Measurements from ENCODE around the gene PMM1.
A peak's percentile ranks its signal among the peaks of the same experiment; 100 is the strongest.
"Not testable (repeated sequence)": the region's sequence is repeated elsewhere in the genome, so short reads cannot be mapped to it uniquely, and the experiment has no call there.

PMM1 gene

DNA sequence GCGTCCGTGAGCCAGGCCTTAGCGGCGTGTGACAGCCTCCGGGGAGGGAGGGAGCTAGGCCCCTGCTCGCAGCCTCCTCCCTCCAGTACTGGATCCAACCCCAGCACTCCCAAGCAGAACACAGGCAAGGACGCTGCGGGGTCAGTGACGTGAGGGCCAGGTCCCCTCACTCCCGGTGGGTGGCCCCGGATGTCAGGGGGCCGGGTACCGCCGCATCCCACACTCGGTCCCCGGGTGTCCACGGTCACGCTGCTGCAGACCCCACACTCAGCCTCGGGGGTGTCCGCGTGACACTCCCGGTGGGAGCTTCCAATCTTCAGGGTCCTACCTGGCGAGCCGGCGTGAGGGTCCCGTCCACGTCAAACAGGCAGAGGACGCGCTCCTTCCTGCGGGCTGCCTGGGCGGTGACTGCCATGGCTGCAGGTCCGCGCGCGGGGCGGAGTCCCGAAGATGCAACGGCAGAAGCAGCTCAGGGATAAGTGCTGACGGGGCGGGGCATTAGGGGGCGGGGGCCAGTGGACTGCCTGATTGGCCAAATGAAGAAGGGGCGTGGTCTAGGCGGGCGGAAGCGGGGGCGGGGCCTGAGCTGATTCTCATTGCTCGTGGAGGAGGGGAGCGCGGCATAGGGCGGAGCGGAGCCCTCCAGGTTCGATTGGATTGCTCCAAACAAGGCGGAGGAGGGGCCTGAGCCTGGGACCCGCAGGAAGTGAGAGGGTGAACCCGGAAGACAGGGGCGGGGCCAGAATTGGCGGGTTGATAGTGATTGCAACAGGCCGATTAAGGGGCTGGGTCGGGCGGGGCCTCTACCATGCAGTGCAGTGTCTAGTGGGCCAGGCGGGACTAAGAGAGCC is at the start of gene PMM1:
PMM1 (minus strand) TSS at position 450 of the 851 bp plus-strand sequence; CDS start at position 415, 35 bp downstream.
- peak; percentile 100 for DNase-seq

DNA sequence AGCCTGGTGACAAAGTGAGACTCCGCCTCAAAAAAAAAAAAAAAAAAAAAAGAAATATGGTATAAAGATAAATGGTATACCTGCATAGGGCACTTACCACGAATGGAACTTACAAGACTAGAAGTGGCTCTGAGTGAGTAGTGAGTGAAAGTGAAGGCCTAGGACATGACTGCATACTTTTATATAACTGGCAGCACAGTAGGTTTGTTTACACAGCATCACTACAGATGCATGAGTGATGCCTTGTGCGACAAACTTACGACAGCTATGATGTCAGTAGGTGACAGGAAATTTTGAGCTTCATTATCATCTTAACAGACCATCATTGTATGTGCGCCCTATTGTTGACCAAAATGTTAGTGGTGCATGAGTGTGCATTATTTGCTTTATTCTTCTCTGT is 49.1 kb upstream of the PMM1 start:
- no peak for DNase-seq

DNA sequence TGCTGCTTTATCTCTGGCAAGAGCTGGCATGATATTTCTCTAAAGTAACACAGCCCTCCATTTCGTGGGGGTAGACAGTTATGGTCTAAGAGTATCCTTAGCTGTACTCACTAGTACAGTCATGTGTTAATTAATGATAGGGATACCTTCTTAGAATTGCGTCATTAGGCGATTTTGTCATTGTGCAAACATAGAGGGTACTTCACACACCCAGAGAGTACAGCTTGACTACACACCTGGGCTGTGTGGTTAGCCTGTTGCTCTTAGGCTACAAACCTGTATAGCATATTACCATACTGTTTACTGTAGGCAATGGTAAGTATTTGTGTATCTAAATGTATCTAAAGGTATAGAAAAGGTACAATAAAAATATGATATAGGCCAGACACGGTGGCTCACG is 48.5 kb upstream of the PMM1 start:
- DNase-seq, result no peak

DNA sequence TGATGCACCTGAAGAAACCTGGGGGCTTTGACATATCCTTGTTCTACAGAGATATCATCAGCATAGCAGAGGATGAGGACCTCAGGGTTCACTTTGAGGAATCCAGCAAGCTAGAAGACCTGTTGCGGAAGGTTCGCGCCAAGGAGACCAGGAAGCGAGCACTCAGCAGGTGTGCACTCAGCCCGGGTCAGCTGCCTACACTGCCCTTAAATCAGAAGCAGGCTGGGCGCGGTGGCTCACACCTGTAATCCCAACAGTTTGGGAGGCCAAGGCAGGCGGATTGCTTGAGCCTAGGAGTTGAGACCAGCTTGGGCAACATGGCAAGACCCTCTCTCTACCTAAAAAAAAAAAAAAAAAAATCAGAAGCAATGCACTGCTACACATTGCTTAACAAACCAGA is 48.0 kb upstream of the PMM1 start:
- not testable (repeated sequence) for DNase-seq

DNA sequence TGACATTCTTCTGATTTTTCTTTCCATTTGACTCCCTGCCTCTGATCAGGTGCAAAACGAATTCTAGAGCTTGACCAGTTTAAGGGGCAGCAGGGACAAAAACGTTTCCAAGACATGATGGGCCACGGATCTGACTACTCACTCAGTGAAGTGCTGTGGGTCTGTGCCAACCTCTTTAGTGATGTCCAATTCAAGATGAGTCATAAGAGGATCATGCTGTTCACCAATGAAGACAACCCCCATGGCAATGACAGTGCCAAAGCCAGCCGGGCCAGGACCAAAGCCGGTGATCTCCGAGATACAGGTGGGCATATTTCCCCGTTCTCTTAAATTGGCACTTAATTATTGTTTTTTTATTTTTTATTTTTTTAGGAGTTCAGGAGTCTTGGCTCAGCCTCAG is 46.8 kb upstream of the PMM1 start:
- no peak for DNase-seq

DNA sequence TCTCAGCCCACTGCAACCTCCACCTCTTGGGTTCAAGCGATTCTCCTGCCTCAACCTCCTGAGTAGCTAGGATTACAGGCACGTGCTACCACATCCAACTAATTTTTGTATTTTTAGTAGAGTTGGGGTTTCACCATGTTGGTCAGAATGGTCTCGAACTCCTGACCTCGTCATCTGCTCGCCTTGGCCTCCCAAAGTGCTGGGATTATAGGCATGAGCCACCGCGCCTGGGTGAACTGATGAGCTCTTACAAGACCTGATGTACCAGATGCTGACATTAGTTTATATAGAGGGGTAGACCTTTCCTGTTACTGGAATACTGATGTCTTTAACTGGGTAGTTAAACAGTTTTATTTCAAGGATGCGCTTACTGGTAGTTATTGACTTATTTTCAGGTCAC is 45.0 kb upstream of the PMM1 start:
- DNase-seq, result not testable (repeated sequence)

DNA sequence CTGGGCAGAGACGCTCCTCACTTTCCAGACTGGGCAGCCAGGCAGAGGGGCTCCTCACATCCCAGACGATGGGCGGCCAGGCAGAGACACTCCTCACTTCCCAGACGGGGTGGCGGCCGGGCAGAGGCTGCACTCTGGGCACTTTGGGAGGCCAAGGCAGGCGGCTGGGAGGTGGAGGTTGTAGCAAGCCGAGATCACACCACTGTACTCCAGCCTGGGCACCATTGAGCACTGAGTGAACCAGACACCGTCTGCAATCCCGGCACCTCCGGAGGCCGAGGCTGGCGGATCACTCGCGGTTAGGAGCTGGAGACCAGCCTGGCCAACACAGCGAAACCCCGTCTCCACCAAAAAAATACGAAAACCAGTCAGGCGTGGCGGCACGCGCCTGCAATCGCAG is 42.0 kb upstream of the PMM1 start:
- DNase-seq, result not testable (repeated sequence)

DNA sequence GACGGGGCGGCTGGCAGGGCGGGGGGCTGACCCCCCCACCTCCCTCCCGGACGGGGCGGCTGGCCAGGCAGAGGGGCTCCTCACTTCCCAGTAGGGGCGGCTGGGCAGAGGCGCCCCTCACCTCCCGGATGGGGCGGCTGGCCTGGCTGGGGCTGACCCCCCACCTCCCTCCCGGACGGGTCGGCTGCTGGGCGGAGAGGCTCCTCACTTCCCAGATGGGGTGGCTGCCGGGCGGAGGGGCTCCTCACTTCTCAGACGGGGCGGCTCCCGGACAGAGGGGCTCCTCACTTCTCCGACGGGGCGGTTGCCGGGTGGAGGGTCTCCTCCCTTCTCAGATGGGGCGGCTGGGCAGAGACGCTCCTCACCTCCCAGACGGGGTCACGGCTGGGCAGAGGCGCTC is 41.5 kb upstream of the PMM1 start:
- DNase-seq, result not testable (repeated sequence)

DNA sequence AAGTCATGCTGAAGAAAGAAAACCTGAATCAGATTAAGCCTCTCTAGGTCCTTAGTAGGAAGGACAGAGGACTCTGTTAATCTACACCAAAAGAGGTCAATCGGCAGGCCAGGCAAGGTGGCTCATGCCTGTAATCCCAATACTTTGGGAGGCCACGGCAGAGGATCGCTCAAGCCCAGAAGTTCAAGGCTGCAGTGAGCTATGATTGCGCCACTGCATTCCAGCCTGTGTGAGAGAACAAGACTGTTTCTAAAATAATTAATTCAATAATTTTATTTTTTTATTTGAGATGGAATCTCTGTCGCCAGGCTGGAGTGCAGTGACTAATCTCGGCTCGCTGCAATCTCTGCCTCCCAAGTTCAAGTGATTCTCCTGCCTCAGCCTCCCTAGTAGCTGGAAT is 35.9 kb upstream of the PMM1 start:
- no peak for DNase-seq

DNA sequence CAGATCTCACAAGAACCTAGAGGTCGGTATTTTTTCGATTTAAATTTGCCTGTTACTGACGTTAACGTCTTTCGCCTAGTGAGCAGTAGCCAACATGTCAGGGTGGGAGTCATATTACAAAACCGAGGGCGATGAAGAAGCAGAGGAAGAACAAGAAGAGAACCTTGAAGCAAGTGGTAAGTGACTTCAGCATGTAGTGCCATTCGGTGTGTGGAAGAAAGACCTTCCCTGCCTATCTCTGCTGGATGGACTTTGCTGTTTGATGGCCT is 32.2 kb upstream of the PMM1 start:
- DNase-seq, result no peak

DNA sequence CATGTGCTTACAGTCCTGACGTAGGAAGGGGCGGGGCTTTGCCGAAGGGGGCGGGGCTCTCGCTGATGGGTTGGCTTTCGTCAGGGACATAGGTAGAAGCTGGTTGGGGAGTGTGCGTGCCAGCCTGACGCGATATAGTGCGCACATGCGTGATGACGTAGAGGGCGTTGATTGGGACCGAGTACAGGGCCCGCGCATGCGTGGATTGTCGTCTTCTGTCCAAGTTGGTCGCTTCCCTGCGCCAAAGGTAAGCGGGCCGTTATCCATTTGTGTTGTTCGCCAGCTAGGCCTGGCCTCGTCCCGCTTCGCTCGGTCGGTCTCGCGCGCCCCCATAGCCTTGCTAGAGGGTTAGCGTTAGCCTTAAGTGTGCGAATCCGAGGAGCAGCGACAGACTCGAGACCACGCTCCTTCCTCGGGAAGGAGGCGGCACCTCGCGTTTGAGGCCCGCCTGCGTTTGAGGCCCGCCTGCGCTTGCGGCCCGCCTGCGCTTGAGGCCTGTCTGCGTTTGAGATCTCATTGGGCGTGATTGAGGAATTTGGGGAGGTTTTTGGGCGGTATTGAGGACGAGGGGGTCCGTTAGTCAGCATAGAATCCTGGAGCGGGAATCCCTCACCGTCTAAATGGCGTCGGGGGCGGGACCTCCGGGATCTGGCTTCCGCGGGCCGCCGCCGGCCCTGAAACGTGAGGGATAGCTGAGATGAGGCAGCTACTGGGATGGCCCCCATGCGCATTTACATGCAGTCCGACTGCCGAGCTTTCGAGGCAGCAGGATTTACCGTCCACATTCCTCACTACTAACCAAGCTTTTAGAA is 31.7 kb upstream of the PMM1 start, which contains the start of gene XRCC6:
XRCC6 (plus strand) TSS at position 197 of the 812 bp plus-strand sequence. CDS start 710 bp downstream, outside the sequence.
- peak; percentile 100 for DNase-seq

DNA sequence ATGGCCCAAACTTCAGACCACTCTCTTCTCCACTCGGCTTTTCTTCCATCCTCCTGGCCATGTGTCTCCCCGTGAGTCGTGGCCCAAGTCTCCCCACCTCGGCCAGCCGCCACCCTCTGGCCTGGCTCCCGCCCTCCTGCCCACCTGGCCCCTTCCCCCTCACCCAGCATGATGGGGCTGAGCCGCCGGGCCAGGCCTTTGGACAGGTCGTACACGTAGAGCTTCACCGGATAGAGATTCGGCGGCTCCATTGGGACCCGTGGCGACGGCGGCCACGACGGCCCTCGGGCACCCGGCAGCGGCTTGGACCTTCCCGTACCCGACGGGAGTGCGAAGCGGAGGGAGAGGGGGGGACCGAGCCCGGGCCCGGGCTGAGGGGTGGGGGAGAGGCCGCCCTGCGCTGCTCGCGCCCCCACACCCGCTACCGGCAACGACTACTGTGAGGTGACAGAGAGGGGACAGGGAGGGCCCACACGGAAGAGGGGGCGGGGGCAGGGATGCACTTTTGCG is 31.0 kb upstream of the PMM1 start, which contains the start of gene DESI1:
DESI1 (minus strand) TSS at position 455 of the 510 bp plus-strand sequence; CDS start at position 251, 204 bp downstream.
- no peak for DNase-seq

DNA sequence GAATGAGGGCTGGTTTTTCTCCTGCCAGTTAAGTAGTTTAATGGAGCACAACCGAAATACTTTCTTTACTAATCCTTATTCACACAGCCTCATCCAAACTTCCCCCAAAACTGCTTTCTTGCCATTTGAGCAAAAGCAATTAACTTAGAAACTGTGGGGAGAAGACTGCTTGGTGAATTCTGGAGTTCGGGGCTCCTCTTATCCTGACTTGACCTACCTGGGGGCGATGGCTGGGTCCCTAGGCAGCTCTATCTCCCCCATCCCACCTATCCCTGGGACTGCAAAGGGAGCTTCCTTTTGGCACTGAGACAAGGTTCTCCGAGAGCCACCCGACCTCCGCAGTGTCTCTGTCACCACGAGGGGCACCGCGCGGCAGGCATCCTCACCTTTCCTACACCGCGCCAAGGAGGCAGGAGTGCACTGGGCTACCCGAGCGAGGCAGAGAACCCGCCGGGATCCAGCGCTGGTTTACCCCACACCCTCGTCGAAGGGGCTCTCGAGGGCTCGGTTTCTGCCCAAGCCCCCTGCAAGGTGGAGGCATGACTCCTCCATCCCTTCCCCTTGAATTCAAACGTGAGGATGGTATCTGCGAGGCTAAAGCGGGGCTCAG is 30.4 kb upstream of the PMM1 start:
- DNase-seq, result peak; percentile 13

DNA sequence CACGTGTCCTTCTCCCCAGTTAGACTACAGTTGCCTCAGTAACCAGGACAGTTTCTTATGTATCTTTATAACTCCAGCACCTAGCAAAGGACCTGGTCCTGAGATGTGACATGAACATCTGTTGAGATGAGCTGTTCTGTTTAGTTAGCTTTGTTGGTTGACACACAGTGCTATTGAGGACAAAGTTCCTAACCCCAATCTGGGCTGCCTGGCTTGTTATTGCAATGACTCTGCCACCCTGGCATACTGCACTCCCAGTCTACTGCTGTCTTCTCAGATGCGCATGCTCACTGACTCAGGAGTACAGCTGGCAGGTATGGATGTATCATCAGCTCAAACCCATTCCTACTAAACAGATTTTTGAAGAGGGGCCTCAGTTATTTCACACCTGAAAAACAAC is 23.8 kb upstream of the PMM1 start:
- no peak for DNase-seq

DNA sequence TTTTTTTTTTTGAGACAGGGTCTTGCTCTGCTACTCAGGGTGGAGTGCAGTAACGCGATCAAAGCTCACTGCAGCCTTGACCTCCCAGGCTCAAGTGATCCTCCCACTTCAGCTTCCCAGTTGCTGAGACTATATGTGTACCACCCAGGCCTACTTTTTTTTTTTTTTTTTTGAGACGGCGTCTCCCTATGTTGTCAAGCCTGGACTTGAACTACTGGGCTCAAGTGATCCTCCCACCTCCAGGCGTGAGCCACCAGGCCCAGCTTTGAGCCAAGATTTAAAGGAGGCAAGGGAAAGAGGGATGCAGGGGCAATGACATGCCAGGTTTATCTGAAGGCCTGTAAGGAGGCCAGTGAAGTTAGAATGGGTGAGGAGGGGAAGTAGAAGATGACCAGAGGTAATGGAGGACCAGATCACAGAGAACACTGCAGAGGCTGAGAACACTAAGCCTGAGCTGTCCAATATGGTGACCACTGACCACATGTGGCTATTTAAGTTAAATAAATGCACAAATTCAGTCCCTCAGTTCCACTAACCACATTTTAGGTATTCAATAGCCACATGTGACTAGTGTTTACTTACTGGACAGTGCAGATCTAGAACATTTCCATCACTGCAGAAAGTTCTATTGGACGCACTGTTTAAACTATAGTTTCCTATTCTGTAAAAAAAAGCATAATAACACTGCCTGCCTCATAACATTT is 23.1 kb upstream of the PMM1 start:
- no peak for DNase-seq

DNA sequence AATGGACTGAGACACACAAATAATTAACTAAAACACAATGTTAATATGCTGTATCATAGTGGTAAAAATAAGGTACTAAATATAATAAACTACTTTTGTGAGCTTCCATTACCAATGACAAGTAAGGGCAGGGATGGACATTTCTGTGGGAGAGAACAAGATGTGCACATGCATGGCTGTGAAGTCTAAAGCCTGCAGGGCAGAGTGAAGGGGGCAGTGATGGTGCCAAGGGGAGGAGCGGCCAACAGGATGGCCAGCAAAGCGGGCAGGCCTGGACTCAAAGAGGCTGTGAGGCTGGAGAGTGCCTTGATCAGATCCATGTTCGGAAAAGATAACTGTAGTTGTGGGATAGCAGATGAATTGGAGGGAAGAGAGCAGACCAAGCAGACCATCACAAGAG is 18.7 kb upstream of the PMM1 start:
- no peak for DNase-seq

DNA sequence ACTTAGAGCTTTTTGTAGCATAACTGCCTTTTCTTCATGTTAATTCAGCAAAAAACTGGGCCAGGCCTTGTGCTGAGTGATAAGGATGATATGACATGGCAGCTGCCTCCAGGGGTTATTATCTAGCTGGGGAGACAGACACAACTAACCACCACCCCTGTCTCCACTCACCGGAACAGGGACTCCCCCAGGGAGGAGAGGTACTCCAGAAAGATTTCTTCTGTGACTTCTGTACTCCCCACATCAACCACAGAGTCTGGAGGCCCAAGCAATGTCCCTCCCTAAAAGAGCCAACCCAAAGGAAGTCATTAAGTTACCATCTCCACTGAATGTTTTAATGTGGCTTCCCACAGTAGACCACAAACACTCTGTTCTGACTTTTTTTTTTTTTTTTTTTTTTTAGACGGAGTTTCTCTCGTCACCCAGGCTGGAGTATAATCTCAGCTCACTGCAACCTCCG is 14.3 kb upstream of the PMM1 start:
- DNase-seq, result no peak

DNA sequence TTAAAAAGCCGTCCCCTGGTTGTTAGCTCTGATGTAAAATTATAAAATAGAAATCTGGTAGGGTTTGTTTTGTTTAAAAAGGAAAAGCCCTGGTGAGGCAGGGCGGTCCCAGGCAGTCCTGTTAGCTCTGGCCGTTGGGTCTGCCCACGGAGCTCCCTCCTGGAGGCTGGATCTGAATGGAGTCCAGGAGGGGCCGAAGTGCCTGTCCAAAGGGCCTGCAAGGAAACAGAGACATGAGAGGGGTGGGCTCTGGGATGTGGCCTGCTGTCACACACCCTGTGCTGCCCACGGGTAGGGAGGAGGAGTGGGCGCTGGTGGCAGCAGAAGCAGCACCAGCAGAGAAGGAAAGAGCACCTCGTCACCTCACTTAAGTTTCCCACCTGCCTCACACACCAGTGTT is 11.3 kb upstream of the PMM1 start:
- no peak for DNase-seq

DNA sequence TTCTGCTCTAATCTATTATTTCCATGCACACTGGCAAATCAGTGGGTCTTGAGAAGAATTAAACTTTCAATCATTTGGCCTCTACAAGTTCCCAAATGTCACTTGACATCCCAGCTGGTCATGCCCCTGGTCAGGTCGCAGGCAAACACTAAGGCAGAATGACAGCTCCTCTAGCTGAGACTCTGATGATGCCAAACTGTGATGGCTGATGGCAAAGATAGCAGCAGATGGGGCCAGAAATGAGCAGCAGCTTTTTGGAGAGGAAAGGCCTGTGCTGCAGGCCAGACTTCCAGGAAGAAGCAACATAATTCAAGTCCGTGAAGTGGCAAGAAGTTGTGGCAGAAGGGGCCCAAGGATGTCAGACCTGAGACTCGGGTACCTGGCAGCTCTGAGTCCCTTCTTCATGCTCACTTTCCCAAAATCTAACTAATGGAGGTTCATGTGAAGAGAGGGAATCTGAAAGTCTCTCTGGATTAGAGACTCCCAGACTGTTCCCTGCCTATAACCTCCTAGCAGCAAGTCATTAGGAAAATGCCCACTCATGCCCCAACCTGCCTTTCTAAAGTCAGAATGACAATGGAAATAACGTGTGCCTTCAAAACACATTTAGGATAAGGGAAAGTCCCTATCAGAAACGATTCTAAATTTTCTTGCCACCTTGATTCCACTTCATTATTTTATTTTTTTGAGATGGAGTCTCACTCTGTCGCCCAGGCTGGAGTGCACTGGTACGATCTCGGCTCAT is 9.4 kb upstream of the PMM1 start:
- DNase-seq, result no peak

DNA sequence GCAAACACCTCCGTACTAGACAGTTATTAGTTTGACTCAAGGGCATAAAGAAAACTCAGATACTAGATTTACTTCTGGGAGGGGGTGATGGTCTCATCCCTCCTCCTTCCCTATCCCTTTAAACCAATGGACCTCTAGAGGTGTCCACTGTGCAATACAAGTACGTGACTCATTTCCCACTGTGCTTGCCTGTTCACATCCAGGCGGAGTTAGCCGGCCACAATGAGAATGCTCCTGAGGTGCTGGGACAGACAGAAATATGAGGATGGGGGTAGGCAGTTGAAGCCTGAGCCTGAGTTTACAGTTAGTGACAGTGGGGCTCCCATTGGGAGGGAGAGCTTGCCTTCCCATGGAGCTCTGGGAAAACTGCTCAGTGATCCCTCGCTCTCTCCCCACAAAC is 8.4 kb upstream of the PMM1 start:
- no peak for DNase-seq

DNA sequence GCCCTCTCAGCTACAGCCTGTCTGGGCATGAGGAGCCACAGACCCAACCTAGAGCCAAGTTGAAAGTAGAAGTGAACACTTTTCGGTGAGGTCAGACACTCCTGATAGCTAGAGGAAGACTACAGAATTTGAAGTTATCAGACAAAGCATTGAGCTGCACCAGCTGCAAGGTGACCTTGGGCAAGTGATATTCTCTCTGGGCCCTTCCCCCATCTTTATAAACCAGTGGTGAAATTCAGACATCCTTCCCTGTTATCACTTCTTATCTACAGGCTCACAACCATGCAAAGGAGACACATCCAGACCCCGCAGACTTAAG is 8.0 kb upstream of the PMM1 start:
- no peak for DNase-seq
